Progenitor cell of endocrine pancreas (in vitro differentiated cells): ENCODE measurements around the gene VCP. TPM values are rescaled to one million over a fixed set of nuclear protein-coding genes. Genes with fewer than 3 reads are reported as not detected.
A peak's percentile ranks its signal among the peaks of the same experiment; 100 is the strongest.

Experiments
- DNase-seq: peaks from one replicate; pipeline ENCODE4 v3.0.0; 2021; ENCODE audit warnings: low spot score; ENCODE audit not compliant: unreplicated experiment
- H3K27ac Mint-ChIP-seq: 2 replicates; pipeline ENCODE4 v1.8.0; 2021; ENCODE audit warnings: mild to moderate bottlenecking, moderate library complexity, mixed read lengths
- H3K27me3 Mint-ChIP-seq: 2 replicates; pipeline ENCODE4 v1.8.0; 2021; ENCODE audit warnings: mixed read lengths
- H3K36me3 Mint-ChIP-seq: 2 replicates; pipeline ENCODE4 v1.8.0; 2022; ENCODE audit warnings: mixed read lengths; ENCODE audit not compliant: insufficient read depth
- H3K4me1 Mint-ChIP-seq: 2 replicates; pipeline ENCODE4 v1.8.0; 2021; ENCODE audit warnings: low read depth, mixed read lengths
- H3K4me3 Mint-ChIP-seq: 2 replicates; pipeline ENCODE4 v1.8.0; 2021; ENCODE audit warnings: low read depth, mild to moderate bottlenecking, moderate library complexity, mixed read lengths
- H3K9me3 Mint-ChIP-seq: 2 replicates; pipeline ENCODE4 v1.8.0; 2021; ENCODE audit warnings: low read depth, mixed read lengths
- total RNA-seq: library from RNA; stranded (reverse); gene quantifications from 2 replicates; pipeline ENCODE4 v1.2.1, GENCODE V29; 2021
- TF ChIP-seq, protein P1 (sequence below): fragments of 200-600 bp; sonication (generic); IDR thresholded peaks from one replicate; pipeline ENCODE4 v1.5.0; 2021; ENCODE audit warnings: antibody characterized with exemption, mild to moderate bottlenecking; ENCODE audit not compliant: unreplicated experiment

Gene VCP
- total RNA-seq, 1 donor from 2014 or later = 326 TPM

DNA sequence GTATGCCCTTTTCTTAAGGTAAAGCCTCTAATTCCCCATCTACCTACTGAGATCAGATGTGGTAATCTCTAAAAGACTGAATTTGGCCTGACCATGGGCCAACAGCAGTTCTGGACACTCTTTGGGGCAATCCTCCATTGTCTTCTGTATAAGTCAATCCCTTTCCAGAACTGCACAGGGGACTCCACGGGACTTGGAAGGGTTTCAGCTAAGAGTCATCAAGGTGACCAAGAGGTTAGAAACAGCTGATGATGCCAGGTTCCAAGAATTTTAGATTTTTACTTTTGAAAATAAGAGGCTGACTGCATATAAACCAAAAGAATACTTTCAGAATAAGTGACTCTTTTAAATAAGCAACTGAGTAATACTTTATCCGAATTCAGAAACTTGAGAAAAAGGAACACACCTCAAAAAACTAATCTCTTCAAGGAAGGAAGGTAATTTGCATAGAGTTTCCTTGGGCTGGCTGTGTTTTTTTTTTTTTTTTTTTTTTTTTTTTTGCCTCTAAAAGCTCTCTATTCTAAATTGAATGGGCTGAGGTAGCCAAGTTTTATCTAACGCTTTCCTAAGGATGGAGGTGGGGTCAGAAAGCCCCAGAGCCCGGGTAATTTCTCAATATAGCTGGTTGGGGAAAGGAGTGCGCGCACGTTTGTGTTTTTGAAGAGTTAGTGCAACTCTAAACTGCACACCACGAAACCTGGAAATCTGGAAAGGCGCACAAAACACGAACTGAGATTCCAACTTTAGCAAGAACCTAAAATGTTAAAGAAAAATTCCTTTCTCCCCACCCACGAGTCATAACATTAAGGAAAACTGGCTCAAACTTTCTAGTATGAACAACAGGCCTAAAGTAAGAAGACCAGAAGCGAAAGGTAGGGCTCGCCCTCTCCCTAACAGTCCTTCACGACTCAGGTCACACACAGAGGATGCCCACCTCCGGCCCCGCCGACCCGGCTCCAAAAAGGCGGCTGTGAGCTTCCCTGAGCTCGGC is 1.3 kb downstream of the VCP start:
- Mint-ChIP-seq H3K4me3 (peak overlapping the region; percentile 93), H3K27ac (peak overlapping the region; percentile 96), H3K4me1 (peaks cover 29% of the 10 kb centered on the region), H3K27me3 (no peaks in the 10 kb centered on the region), H3K36me3 (peaks cover 29% of the 10 kb centered on the region), H3K9me3 (no peaks in the 10 kb centered on the region)
- no peak for DNase-seq
- TF ChIP-seq, protein P1, sequence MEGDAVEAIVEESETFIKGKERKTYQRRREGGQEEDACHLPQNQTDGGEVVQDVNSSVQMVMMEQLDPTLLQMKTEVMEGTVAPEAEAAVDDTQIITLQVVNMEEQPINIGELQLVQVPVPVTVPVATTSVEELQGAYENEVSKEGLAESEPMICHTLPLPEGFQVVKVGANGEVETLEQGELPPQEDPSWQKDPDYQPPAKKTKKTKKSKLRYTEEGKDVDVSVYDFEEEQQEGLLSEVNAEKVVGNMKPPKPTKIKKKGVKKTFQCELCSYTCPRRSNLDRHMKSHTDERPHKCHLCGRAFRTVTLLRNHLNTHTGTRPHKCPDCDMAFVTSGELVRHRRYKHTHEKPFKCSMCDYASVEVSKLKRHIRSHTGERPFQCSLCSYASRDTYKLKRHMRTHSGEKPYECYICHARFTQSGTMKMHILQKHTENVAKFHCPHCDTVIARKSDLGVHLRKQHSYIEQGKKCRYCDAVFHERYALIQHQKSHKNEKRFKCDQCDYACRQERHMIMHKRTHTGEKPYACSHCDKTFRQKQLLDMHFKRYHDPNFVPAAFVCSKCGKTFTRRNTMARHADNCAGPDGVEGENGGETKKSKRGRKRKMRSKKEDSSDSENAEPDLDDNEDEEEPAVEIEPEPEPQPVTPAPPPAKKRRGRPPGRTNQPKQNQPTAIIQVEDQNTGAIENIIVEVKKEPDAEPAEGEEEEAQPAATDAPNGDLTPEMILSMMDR = no peak

DNA sequence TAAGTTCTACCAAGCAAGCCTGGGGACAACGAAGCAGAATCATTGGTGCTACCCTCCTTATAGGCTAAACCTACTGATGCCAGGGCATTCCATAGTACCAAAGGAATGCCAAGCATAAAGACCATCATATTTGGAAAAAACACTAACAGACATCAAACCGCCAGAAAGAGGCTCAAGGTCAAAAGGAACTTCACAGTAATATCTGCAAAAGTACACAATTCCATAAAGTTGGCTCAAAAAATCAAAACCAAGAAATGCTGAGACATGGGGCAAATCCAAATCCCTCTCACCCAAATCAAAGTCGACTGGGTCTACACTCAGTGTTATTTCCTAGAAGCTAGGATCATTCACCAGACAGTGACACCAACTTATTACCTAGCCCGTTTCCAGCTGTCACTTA is 3.4 kb downstream of the VCP start:
- Mint-ChIP-seq H3K36me3 (peaks cover 33% of the 10 kb centered on the region), H3K4me3 (peak overlapping the region; percentile 51), H3K27ac (peak overlapping the region; percentile 65), H3K4me1 (peaks cover 29% of the 10 kb centered on the region), H3K27me3 (no peaks in the 10 kb centered on the region), H3K9me3 (no peaks in the 10 kb centered on the region)
- DNase-seq = no peak
- TF ChIP-seq, protein P1 = no peak

DNA sequence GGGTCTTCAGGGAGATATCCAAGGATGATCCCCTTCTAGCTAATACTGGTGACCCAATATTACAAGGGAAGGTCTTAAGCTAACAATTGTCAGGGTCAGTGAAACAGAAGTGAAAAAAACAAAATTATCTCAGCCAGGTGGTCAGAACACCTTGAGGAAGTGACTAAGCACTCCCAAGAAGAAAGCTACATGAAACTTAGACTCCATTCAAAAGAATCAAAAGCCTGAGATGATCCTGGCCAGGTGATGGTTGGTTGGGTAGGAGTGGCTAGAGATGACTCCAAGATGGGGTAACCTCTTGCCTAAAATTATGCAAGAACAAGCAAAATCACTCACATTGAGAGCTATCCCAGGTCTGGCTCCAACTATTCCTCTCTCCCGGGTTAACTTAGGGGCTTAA is 5.4 kb downstream of the VCP start:
- DNase-seq = no peak
- peaks cover 44% of the 10 kb centered on the region for H3K36me3 Mint-ChIP-seq
- H3K4me3 Mint-ChIP-seq = no peak overlapping the region
- H3K27me3 Mint-ChIP-seq = no peaks in the 10 kb centered on the region
- H3K27ac Mint-ChIP-seq = no peak overlapping the region
- TF ChIP-seq, protein P1 = no peak
- no peaks in the 10 kb centered on the region for H3K9me3 Mint-ChIP-seq
- peaks cover 25% of the 10 kb centered on the region for H3K4me1 Mint-ChIP-seq

DNA sequence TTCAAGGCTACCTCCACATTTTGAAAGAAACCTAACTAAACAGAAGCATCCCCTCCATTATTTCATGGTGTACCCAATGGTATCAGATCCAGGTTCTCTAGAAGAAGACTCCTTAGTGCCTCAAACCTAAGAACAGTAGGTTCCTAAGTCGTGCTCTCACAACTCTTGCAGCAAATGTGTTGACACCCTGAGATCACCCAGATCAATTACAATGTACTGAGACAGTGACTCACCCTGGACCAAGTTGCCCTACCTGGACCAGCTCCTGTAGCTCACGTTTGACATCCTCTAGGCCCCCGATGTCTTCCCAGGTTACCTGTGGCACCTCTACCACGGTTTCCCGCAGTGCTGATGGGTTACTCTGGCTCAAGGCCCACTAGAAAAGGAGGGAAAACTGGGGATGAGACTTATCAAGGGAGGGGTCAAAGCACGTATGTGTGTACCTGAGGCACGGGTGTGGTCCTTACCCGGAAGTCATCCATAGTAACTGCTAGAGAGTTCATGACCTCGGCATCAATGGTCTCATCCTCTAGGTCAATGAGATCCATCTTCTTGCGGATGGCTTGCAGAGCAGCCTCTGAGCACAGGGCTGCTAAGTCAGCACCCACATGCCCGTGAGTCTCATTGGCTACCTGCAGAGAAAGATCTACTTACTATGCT is 11.7 kb downstream of the VCP start:
- peaks cover 75% of the 10 kb centered on the region for H3K36me3 Mint-ChIP-seq
- no peak overlapping the region for H3K4me3 Mint-ChIP-seq
- H3K27ac Mint-ChIP-seq = no peak overlapping the region
- no peaks in the 10 kb centered on the region for H3K4me1 Mint-ChIP-seq
- H3K27me3 Mint-ChIP-seq = no peaks in the 10 kb centered on the region
- H3K9me3 Mint-ChIP-seq = no peaks in the 10 kb centered on the region
- TF ChIP-seq, protein P1 = no peak
- DNase-seq = no peak

DNA sequence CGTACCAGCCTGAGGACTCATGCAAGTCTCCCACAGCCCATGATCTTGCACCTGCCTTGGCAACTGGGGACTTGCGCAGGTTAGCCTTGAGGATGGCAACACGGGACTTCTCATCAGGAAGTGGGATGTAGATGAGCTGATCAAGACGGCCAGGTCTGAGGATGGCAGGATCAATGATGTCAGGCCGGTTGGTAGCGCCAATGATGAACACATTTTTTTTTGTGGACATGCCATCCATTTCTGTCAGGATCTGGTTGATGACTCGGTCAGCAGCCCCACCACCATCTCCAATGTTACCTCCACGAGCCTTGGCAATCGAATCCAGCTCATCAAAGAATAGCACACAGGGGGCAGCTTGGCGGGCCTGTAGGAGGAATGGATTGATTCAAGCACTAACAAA is 13.0 kb downstream of the VCP start:
- no peak overlapping the region for H3K4me3 Mint-ChIP-seq
- DNase-seq = no peak
- H3K4me1 Mint-ChIP-seq = no peaks in the 10 kb centered on the region
- H3K27ac Mint-ChIP-seq = no peak overlapping the region
- no peaks in the 10 kb centered on the region for H3K27me3 Mint-ChIP-seq
- H3K36me3 Mint-ChIP-seq = peaks cover 78% of the 10 kb centered on the region
- TF ChIP-seq, protein P1 = no peak
- no peaks in the 10 kb centered on the region for H3K9me3 Mint-ChIP-seq
